ENCODE results near the gene SYDE2.

Gene SYDE2

DNA sequence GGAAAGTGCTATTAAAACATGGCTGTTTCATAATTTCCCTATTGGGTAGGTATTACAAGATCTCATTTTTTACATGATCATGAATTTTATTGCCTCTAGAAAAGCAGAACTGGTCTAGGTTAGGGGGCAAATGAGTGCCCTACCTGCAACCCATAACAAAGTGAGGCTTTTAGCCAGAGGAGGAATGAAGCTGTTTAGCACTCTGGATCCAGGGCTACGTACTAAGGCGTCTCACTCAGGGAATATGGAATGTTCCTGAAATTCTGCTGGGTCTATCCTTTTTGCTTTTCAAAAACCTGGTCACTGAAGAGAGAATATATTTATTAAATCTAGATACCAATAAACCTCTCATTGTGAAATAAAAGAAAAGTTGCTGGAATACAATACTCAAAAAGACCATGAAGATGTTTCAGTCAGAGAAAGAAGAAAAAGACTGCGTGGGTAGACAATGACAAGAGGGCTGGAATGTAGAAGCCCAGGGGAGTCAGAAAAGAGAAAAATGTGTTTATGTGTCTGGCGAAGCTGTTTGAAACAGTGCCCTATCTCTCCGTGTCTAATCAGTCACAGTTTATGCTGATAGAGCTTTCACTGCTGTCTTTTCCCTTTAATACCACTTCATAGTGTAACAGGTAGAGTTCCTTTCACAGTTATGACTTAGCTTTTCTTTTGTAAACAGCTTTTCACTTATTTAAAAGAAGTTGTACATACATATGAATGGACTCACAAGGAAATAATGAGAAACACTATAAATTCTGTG lies 25.0 kb upstream of the SYDE2 start:
- TF ChIP-seq, protein P1, sequence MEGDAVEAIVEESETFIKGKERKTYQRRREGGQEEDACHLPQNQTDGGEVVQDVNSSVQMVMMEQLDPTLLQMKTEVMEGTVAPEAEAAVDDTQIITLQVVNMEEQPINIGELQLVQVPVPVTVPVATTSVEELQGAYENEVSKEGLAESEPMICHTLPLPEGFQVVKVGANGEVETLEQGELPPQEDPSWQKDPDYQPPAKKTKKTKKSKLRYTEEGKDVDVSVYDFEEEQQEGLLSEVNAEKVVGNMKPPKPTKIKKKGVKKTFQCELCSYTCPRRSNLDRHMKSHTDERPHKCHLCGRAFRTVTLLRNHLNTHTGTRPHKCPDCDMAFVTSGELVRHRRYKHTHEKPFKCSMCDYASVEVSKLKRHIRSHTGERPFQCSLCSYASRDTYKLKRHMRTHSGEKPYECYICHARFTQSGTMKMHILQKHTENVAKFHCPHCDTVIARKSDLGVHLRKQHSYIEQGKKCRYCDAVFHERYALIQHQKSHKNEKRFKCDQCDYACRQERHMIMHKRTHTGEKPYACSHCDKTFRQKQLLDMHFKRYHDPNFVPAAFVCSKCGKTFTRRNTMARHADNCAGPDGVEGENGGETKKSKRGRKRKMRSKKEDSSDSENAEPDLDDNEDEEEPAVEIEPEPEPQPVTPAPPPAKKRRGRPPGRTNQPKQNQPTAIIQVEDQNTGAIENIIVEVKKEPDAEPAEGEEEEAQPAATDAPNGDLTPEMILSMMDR (IDR thresholded peaks at IDR 0.05; ENCODE audit: control extremely low read depth, extremely low read depth, low read depth, missing control alignments): no peak
- POLR2A ChIA-PET: no interaction called here
- DNase-seq (ENCODE audit: extremely low spot score): no peak
- CTCF ChIA-PET: interaction anchor here (1.2 to 2.7 kb wide), 5 partner anchors 17 to 611 kb away, joined by 3 to 10 read pairs (median 5); partner anchors contain the start of gene C1orf52

DNA sequence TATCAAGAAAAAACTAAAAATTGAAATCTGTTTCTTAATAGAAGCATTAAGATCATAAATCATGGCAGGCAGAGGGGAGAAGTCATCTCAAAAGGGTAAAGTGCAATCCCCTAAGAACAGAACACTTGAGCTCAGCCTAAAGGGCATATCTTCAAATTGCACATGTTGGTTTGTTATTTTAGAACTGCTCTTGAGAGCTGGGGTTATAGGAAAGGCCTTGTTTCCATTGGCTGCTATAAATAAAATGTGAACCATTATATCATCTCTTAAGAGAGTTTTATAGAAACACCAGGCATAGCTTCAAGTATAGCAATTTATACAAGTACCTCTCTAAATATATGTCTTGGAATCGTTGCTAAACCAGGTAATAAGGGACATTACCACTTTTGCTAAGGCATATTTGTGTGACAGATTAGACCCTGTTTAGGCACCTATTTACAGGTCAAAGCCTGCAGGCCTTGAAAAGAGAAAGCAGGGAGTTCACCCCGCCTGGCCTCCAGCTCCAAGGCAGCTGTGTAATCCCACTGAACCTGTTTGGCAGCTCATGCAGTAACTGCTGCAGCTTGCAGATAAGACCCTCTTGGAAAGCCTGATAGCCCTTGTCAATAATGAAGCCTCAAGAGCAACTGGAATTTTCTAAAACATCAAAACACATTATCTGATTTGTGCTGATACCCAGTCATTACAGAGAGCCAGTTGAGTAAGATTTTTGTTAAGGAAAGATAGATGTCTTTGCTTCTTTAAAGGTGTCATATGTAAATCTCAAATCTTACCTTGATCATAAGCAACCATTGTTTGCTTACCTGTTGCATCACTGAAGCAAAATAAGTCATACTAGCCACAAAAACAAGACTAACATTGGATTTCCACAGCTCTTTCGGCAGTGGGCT lies 24.2 kb upstream of the SYDE2 start:
- CTCF ChIA-PET: interaction anchor here (0.8 to 2.7 kb wide), 7 partner anchors 16 to 612 kb away, joined by 3 to 10 read pairs (median 5); partner anchors contain the start of gene C1orf52
- TF ChIP-seq, protein P1 (IDR thresholded peaks at IDR 0.05; ENCODE audit: control extremely low read depth, extremely low read depth, low read depth, missing control alignments): no peak
- no peak for DNase-seq (ENCODE audit: extremely low spot score)
- POLR2A ChIA-PET: no interaction called here

DNA sequence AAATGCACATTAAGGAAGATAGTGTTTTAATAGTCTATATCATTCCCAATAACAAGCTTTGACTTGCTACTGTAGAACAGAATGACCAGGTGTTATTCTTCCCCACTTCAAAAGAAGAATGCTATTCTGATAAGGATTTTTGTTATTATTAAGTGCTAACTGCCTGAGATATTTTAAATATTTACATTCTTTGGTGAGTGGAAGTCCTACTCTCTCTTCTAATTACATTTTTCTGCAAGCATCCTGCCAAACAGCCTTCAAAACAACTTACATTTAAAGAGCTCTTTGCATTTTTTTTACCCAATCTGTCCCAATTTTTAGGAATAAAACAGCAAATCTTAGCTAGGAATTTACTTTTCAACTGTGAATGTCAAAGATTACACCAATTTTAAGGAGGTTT lies 23.5 kb upstream of the SYDE2 start:
- ChIA-PET POLR2A (no interaction called here), CTCF (interaction anchor here (0.8 to 2.7 kb wide), 6 partner anchors 15 to 612 kb away, joined by 3 to 10 read pairs (median 6); partner anchors contain the start of gene C1orf52)
- TF ChIP-seq, protein P1 (IDR thresholded peaks at IDR 0.05; ENCODE audit: control extremely low read depth, extremely low read depth, low read depth, missing control alignments): no peak
- no peak for DNase-seq (ENCODE audit: extremely low spot score)

DNA sequence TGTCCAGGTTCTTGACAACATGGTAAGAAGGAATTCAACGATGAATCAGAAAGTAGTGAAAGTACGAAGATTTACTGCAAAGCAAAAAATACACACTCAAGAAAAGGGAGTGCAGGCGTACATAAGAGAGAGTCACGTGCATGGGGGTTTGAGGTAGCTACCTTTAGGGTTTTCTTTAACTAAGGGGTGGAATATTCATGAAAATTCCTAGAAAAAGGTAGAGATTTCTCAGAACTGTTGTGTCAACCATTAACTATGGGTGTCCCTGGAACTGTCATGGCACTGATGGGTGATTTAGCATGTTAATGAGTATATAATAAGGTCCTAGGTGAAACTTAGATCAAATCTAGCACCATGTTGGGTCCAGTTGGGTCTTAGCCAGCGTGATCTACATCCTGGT lies 22.5 kb upstream of the SYDE2 start:
- ChIA-PET CTCF (interaction anchor here (1.4 kb wide), 1 partner anchor 278 kb away, joined by 3 read pairs; no protein-coding TSS in a partner anchor), POLR2A (no interaction called here)
- TF ChIP-seq, protein P1 (IDR thresholded peaks at IDR 0.05; ENCODE audit: control extremely low read depth, extremely low read depth, low read depth, missing control alignments): no peak
- no peak for DNase-seq (ENCODE audit: extremely low spot score)

DNA sequence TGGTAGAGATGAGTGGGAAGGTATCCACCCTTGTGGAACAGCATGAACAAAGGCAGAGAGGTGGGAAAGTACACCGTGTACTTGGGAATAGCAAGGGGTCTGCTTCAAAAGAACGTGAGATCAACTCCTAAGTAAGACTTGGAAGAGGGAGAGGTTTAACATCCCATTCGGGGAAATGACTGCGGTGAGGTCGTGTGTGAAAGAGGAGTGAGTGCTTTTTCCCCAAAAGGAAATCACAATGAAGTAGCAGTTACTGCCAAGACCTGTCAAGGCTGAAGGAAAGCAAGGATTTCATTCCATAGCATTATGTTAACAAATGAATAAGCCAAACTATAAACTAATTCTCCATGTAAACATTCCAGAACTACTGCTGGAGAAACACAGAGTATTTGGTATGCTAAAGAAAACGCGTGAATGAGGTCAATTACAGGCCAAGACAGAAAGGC lies 20.0 kb upstream of the SYDE2 start:
- TF ChIP-seq, protein P1 (IDR thresholded peaks at IDR 0.05; ENCODE audit: control extremely low read depth, extremely low read depth, low read depth, missing control alignments): no peak
- no peak for DNase-seq (ENCODE audit: extremely low spot score)
- CTCF ChIA-PET: interaction anchor here (1.4 to 1.5 kb wide), 2 partner anchors 33 to 38 kb away, joined by 4 to 6 read pairs; no protein-coding TSS in a partner anchor
- POLR2A ChIA-PET: no interaction called here

DNA sequence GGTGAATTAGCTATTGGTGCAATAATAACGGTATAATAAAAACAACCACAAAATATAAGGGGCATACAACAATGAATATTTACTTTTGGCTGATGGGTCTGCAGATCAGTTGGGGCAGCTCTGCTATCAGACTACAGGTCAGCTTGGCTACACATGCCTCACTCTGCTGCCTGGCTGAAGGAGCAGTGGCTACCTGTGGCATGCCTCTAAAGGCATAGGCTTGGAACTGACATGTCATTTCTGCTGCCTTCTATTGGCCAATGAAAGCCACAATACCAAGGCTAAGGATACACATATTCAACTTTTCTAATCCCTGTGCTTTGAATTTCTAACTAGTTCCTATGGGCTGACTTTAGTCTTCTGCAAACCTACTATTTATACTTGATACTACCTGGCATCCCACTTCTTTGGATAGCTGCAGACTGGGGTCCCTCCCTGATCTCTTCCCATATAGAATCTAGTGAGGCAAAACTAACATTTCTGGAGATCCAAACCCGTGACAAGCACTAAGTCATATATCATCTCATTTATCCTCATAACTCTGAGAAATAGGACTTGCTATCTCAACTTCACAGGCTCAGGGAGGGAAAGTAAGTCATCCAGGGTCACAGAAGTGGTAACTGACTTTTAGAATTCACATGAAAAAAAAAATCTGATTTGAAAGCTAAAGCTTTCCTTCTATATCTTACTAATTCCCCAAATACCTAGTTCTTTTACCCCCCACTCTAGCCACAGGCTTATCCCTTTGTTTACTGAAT lies 19.2 kb upstream of the SYDE2 start:
- POLR2A ChIA-PET: no interaction called here
- no peak for DNase-seq (ENCODE audit: extremely low spot score)
- TF ChIP-seq, protein P1 (IDR thresholded peaks at IDR 0.05; ENCODE audit: control extremely low read depth, extremely low read depth, low read depth, missing control alignments): no peak
- CTCF ChIA-PET: no interaction called here

All from GM10248 (cell line).